GM19468 (cell line): ENCODE results near the gene CD81.

Experiments
- ATAC-seq: cut with Tn5 transposase; IDR thresholded peaks from one replicate; pipeline ENCODE4 v1.9.1; 2021; ENCODE audit warnings: mild to moderate bottlenecking, moderate library complexity, moderate number of reproducible peaks; ENCODE audit not compliant: unreplicated experiment; ENCODE audit errors: extremely low read depth

Gene CD81

GRCh38 chr11:2417856-2418692, 41.0 kb downstream of the CD81 start:
- no peak for ATAC-seq

GRCh38 chr11:2418693-2419360, 41.7 kb downstream of the CD81 start:
- ATAC-seq: no peak

- no peak for ATAC-seq
Measured at GRCh38 chr11:2419638-2420501, 42.8 kb downstream of the CD81 start.

DNA sequence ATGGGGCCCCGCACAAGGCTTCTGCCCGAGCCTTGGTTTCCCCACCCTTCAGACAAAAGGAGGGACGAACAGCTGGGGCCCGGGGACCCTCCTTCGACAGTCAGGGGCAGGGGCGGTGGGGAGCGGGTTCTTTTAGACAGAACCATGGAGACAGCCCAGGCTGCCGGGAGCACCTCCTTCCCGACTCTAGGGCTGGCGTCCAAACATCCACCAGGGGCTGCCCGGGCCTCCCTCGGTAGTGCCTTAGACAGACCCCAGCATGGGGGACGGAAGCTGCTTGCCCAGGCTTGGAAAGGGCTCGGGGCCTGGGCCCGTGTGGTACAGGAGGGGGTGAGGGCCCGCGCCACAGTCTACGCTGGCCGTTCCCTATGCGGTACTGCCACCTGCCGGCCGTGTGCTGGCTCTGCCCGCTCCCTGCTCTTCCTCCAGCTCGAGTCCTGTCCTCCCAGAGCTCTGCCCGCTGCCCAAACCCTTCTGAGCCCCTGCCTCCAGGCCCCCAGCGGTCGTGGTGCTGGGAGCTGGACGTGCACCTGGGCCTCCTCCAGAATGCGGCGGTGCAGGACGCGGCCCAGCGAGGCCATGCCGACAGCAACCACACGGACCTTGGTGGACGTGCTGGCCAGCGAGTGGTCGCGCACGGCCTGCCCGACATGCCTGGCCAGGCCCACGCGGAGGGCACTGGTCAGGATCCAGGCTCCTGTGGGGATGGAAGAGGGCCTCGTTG, 43.6 kb downstream of the CD81 start:
- ATAC-seq: no peak

DNA sequence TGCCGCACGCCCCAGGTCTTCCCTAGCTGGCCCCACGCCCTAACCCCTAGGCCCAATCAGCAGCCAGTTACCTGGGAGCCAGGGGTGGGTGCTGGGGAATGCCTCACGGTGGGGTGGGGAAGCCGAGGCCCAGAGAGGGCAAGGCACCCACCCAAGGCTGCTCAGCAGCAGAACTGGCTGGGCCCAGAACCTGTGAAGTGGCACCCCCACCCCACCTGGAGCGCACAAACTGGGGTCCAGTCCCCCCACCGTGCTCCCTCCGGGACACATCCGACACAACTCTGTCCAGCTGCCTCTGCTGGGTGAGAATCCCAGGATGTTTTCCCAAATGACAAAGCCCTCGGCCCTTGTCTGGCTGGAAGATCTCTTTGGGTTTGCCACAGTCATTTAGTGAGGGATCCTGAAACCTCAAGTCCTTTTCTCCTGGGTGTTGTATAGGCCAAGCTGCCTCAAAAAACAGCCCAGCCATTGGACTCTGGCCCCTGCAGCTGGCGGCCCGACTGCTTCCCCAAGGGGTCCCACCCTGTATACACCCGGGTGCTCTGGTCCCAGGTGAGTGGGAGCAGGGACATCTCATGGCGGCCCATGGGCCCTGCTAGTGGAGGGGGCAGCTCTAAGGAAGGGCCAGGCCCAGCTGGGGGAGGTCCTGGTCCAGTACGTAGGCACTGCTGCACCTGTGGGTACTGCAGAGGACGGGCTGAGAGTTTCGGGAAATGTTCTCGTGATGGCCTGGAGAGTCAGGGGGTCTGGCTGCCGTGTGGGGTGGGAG, 44.3 kb downstream of the CD81 start:
- no peak for ATAC-seq

GRCh38 chr11:2421996-2422395, 44.9 kb downstream of the CD81 start:
- no peak for ATAC-seq

- ATAC-seq: no peak
Measured at GRCh38 chr11:2422461-2423156, 45.5 kb downstream of the CD81 start.

- ATAC-seq: no peak
Measured at GRCh38 chr11:2423157-2424025, 46.3 kb downstream of the CD81 start.

DNA sequence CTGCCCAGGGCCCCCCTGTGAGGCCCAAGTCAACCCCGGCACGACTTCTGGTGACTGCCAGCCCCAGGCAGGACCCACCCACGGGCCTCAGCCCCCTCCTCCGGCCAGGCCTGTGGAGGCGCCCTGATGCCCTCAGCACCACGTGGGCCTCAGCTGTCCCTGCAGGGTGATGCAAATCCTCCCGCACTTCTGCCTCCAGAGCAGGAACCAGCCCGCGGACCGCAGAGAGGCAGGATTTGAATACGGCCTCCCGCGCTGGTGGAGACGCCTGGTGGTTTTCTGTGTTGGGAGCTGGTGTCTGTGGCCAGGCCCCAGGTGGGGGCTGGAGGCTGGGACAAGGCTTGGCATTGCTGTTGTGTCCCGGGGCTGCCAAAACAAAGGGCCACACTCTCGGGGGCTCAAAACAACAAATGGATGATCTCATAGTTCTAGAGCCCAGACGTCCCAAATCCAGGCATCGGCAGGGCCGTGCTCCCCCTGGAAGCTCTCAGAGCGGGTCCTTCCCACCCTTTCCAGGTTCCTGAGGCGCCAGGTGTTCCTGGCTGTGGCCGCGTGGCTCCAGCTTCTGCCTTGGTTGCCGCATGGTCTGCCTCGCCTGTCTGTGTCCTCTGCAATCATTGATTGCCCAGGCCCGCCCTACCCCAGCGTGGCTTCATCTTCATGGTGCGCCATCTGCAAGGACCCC, 47.8 kb downstream of the CD81 start:
- ATAC-seq: no peak

DNA sequence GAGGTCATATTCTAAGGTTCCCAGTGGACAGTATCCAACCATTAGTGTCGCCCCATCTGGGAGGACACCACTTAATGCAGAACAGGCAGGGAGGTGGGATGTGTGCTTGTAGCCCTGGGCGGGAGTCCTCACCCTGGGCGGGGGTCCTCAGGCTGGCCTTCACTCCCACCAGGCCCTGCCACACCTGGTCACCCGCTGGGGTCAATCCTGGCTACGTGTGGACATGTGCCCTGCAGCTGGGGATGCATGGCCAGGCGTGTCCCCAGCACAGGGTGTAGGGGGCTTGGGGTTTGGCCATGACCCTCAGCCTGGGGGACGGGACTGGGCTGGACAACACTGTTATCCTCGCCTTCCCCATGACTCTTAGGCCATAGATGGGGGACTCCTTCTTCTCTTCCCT, 48.4 kb downstream of the CD81 start:
- no peak for ATAC-seq

DNA sequence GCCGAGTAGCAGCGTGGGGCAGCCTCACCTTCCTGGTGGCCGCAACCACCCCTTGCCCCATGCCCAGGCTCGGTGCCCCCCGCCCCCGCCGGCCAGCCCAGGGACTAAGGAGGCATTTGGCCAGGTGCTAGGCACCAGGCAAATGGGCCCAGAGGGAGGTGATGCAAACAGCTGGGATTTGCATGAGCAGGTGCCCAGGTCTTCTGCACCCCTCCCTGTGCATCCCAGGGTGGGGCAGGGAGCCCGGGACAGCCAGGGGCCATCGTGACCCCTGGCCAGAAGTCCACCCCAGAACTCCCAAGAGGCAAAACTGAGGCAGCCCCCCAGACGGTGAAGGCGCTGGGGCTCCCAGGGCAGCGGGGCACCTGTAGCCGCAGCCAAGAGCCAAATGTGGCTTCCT, 49.1 kb downstream of the CD81 start:
- ATAC-seq: no peak

DNA sequence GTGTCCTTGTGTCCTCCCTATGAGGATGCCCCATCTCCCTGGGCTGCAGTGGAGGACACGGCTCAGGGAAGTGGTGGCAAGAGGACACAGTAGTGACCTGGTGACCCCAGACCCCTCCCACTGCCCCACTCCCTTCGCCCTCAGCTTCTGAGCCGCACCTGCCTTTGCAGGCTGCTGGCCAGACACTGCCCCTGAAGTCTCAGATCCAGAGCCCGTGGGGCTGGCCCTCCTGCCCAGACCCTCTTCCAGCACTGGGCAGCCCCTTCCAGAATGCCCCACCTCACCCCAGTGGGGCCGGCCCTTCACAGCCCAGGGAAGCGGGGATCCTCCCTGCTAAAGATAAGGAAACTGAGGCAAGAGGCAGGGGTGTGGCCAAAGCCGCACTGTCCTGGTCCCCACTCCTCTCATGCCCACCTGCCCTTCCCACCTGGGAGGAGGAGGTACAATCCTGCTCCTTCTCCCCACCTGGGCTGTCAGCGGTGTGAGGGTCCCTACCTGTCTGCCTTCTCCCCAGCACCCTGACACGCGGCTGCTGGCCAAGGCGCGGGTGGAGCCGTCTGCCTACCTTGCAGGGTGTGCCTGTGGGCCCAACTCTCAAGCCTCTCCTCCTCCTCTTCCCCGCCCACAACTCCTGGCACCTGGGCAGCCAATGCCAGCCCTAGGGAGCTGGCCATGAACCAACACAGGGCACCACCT, 49.9 kb downstream of the CD81 start:
- no peak for ATAC-seq

GRCh38 chr11:2427721-2428321, 50.7 kb downstream of the CD81 start:
- no peak for ATAC-seq

DNA sequence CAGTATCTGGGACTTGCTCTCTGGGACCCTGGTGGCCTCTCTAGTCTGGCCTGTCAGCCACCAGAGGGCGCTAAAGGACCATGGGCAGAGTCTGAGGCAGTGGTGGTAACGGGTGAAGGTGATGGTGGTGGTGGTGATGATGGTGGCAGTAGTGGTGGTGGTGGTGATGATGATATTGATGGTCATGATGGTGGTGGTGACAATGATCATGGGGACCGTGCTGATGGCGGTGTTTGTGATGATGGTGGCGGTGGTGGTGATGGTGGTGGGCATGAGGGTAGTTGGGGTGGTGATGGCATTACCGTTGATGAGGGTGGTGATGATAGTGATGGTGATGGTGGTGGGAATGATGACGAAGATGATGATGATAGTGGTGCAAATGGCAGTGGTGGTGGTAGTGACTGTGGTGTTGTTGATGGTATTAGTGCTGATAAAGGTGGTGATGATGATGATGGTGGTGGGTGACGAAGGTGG, 51.2 kb downstream of the CD81 start:
- ATAC-seq: no peak

DNA sequence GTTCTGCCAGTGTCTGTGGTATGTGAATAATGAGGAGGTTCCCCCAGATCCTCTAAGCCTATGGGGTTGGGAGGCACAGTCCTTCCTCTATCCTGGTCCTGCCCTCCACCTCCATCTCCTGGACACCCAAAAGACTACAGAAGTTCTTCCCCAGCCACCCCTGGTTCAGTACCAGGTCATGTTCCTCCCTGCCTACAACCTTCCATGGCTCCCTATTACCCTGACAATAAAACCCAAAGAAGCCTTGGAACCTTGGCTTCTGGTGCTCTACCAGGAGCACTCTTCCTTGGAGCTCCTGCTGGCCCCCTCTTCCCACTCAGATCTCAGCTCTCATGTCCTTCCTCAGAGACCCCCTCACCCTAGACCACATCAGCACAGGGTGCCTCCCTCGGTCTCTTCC, 54.3 kb downstream of the CD81 start:
- no peak for ATAC-seq

DNA sequence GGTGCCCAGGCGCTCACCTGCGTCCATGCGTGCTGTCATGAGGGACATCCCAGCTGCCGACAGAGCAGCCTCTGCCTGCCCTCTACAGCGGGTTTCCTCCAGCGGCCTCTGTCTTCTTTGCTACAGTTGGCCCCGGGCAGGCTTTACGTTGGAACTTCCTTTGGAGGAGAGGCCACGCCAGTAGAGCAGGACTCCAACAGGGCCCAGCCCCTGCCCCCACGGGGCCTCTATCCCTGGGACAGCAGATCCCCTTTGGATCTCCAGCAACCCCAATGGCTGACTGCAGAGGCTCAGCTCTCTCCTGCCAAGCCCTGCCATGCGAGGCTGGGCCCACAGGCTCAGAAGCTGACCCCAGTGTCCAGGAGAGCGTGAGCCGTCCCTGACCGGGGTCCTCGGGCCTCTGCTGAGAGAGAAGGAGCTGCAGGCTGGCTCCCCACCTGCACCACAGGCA, 55.1 kb downstream of the CD81 start:
- no peak for ATAC-seq
